Stimulated activated CD4-positive, alpha-beta T cell treated with anti-CD3 and anti-CD28 coated beads, Interleukin-2, amount 100 ng/mL, for 24 hours (primary cell): Measurements from ENCODE around the gene AMZ2.
A peak's percentile ranks its signal among the peaks of the same experiment; 100 is the strongest.
"Not testable (repeated sequence)": the region's sequence is repeated elsewhere in the genome, so short reads cannot be mapped to it uniquely, and the experiment has no call there.

Source experiments
- DNase-seq, 2 donors: peaks; one replicate each; pipeline ENCODE4 v3.0.0-alpha.2; 2020

Gene AMZ2

GRCh38 chr17:68220786-68221185 lies 27.1 kb upstream of the AMZ2 start:
- DNase-seq: not testable (repeated sequence)

GRCh38 chr17:68221786-68222185 lies 26.1 kb upstream of the AMZ2 start:
- DNase-seq: no peak

- DNase-seq: no peak
Measured at GRCh38 chr17:68222606-68223005, 25.2 kb upstream of the AMZ2 start.

GRCh38 chr17:68225055-68225454 lies 22.8 kb upstream of the AMZ2 start:
- not testable (repeated sequence) for DNase-seq

GRCh38 chr17:68228039-68228680 lies 19.7 kb upstream of the AMZ2 start:
- not testable (repeated sequence) for DNase-seq

GRCh38 chr17:68228817-68229570 lies 18.8 kb upstream of the AMZ2 start:
- DNase-seq: no peak

- no peak for DNase-seq
Measured at GRCh38 chr17:68229619-68230018, 18.2 kb upstream of the AMZ2 start.

GRCh38 chr17:68231131-68231530 lies 16.7 kb upstream of the AMZ2 start:
- DNase-seq: not testable (repeated sequence)

GRCh38 chr17:68231541-68231940 lies 16.3 kb upstream of the AMZ2 start:
- DNase-seq: no peak

- not testable (repeated sequence) for DNase-seq
Measured at GRCh38 chr17:68232741-68233140, 15.1 kb upstream of the AMZ2 start.

GRCh38 chr17:68234726-68235335 lies 13.0 kb upstream of the AMZ2 start:
- peak; percentile 28 to 46 for DNase-seq

GRCh38 chr17:68235336-68235791 lies 12.5 kb upstream of the AMZ2 start:
- DNase-seq: not testable (repeated sequence)

GRCh38 chr17:68237369-68238163 lies 10.3 kb upstream of the AMZ2 start:
- peak; percentile 31 to 41 for DNase-seq

GRCh38 chr17:68238164-68238870 lies 9.5 kb upstream of the AMZ2 start:
- DNase-seq: no peak

- DNase-seq: peak; percentile 33 to 36
Measured at GRCh38 chr17:68238871-68239253, 9.0 kb upstream of the AMZ2 start.

- no peak for DNase-seq
Measured at GRCh38 chr17:68239632-68240366, 8.0 kb upstream of the AMZ2 start.

GRCh38 chr17:68246271-68247028 lies 1.4 kb upstream of the AMZ2 start:
- no peak for DNase-seq

- no peak for DNase-seq
Measured at GRCh38 chr17:68248199-68248825, 469 bp downstream of the AMZ2 start.

GRCh38 chr17:68248891-68249290 lies 1.0 kb downstream of the AMZ2 start:
- no peak for DNase-seq

- no peak for DNase-seq
Measured at GRCh38 chr17:68249354-68249765, 1.5 kb downstream of the AMZ2 start.
